Measurements from ENCODE around the gene MACROD1. TPM values are rescaled to one million over a fixed set of nuclear protein-coding genes. Genes with fewer than 3 reads are reported as not detected.

MACROD1 gene
- total and polyA plus RNA-seq, 7 donors: 147 to 281 (median 180) TPM

DNA sequence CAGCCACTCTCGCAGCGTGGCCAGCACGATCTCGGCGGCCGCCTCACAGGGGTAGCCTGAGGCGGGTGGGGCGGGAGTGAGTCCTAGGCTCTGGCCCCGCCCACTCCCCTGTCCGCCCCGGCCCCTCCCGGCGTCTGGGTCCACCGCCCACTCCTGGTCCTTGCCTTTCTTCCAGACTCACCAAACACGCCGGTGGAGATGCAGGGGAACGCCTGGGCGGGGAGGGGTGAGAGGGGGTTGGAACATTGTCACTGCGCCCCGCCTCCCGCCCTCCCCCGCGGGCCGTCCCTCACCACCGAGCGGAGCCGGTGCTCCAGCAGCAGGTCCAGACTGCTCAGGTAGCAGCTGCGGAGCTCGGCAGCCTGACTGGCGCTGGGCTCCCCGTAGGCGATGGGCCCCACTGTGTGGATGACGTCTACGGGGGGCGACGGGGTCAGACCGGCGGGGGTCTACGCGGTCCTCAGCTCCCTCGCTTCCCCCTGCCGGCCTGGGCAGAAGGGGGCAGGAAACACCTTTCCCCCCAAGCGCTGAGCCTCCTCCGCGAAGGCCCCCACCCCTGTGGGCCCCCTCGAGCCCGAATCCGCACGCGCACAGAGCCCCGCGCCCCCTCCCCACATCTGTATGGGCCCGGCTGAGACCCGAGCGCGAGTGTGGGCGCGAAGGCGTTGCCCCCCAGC is 166.4 kb downstream of the MACROD1 start:
- Histone ChIP-seq H3K9me3 (no peaks in the 10 kb centered on the region), H3K4me1 (peaks cover 10% of the 10 kb centered on the region), H3K36me3 (ENCODE audit: insufficient read depth in 1 of 2, low read depth in 1 of 2) (peaks cover 4 to 42% of the 10 kb centered on the region in 2 donors), H3K4me3 (peak overlapping the region; percentile 53), H3K27me3 (ENCODE audit: insufficient read depth in 3 of 3, low read length in 2 of 3) (no peaks in the 10 kb centered on the region), H3K27ac (no peak overlapping the region)
- intact Hi-C loops (cut with DNase I): loop anchor here (1.0 to 2.0 kb wide), 2 partner anchors 149 kb away; no protein-coding TSS in a partner anchor
- TF ChIP-seq, protein P1, sequence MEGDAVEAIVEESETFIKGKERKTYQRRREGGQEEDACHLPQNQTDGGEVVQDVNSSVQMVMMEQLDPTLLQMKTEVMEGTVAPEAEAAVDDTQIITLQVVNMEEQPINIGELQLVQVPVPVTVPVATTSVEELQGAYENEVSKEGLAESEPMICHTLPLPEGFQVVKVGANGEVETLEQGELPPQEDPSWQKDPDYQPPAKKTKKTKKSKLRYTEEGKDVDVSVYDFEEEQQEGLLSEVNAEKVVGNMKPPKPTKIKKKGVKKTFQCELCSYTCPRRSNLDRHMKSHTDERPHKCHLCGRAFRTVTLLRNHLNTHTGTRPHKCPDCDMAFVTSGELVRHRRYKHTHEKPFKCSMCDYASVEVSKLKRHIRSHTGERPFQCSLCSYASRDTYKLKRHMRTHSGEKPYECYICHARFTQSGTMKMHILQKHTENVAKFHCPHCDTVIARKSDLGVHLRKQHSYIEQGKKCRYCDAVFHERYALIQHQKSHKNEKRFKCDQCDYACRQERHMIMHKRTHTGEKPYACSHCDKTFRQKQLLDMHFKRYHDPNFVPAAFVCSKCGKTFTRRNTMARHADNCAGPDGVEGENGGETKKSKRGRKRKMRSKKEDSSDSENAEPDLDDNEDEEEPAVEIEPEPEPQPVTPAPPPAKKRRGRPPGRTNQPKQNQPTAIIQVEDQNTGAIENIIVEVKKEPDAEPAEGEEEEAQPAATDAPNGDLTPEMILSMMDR (IDR thresholded peaks at IDR 0.05): no peak
- DNase-seq (peak; percentile 54 to 71), ATAC-seq (peak in 3 of 4 donors; percentile 6 to 12 (median 10))
- WGBS, 3 donors: 44 to 57% (median 48%) methylated on average over 42 to 59 of the region's 59 CpGs

DNA sequence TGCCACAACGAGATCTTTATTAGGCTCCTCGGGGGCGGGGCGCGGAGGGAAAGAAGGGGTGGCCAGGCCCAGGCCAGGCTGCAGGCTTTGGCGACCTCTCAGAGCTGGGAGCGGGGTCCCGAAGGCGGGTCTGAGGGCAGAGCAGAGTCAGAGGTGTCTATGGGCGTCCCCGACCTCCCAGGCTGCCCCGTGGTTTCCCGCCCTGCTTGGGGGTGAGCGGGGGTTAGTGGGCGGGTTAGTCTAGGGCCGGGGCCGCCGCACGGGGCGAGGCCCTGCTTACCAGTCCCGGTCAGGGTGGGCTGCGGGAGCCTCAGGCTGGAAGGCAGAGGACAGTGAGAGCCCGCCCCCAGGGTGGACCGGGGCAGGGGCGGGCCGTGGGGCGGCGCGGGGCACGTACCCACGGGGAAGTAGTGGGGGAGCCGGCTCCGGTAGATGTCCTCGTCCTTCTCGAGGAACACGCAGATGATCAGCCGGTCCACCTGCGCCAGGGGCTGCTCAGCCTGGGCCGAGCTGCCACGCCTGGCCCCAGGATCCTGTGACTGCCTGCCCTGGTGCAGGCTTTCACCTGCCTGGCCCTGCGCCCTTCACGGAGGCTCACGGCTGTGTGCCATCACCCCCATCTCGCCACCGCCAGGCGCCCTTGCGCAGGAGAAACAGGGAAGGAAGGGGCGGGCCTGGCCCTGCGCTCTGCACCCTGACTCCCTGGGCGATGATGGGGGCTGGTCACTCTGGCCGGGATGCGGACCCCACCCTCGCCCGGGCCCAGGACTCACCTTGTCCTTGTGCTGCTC is 167.2 kb downstream of the MACROD1 start:
- Histone ChIP-seq H3K4me1 (peaks cover 10% of the 10 kb centered on the region), H3K9me3 (no peaks in the 10 kb centered on the region), H3K36me3 (ENCODE audit: insufficient read depth in 1 of 2, low read depth in 1 of 2) (peaks cover 4 to 42% of the 10 kb centered on the region in 2 donors), H3K4me3 (peak overlapping the region; percentile 53), H3K27me3 (ENCODE audit: insufficient read depth in 3 of 3, low read length in 2 of 3) (no peaks in the 10 kb centered on the region), H3K27ac (no peak overlapping the region)
- TF ChIP-seq, protein P1 (IDR thresholded peaks at IDR 0.05): no peak
- WGBS, 3 donors: 74 to 81% (median 76%) methylated on average over 33 to 54 of the region's 54 CpGs
- no peak for DNase-seq
- no peak for ATAC-seq
- intact Hi-C loops (cut with DNase I): no loop called here

DNA sequence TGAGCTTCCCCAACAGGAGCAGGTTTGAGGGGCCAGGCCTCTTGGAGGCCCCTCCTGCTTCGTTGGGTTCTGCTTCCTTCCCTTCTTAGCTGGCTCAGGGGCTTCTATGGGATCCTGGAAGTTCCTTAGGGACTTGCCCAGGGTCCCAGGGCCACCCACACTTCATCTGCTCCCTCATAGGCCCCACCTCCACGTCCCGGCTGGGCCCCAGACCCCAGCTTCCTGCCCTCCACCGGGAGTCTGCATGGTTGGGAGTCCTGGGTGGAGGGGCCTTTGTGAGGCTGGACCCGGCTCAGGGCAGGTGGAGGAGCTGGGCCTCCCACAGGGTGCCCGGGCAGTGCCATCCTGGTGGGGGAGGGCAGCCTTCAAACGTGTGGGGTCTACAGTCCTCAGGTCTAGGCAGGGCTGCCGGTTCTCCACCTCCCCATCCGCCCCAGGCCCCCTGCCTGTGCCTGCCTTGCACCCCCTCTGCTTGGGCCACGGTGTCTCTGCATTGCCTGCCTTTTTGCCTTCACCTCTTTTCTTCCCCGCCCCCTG is 168.0 kb downstream of the MACROD1 start:
- Histone ChIP-seq H3K4me1 (peaks cover 10% of the 10 kb centered on the region), H3K27me3 (ENCODE audit: insufficient read depth in 3 of 3, low read length in 2 of 3) (no peaks in the 10 kb centered on the region), H3K36me3 (ENCODE audit: insufficient read depth in 1 of 2, low read depth in 1 of 2) (peaks cover 4 to 42% of the 10 kb centered on the region in 2 donors), H3K9me3 (no peaks in the 10 kb centered on the region), H3K4me3 (no peak overlapping the region), H3K27ac (no peak overlapping the region)
- DNase-seq (no peak), ATAC-seq (no peak)
- WGBS, 3 donors: 76 to 85% (median 77%) methylated on average over 11 of the region's 11 CpGs
- TF ChIP-seq, protein P1 (IDR thresholded peaks at IDR 0.05): no peak
- intact Hi-C loops (cut with DNase I): no loop called here

DNA sequence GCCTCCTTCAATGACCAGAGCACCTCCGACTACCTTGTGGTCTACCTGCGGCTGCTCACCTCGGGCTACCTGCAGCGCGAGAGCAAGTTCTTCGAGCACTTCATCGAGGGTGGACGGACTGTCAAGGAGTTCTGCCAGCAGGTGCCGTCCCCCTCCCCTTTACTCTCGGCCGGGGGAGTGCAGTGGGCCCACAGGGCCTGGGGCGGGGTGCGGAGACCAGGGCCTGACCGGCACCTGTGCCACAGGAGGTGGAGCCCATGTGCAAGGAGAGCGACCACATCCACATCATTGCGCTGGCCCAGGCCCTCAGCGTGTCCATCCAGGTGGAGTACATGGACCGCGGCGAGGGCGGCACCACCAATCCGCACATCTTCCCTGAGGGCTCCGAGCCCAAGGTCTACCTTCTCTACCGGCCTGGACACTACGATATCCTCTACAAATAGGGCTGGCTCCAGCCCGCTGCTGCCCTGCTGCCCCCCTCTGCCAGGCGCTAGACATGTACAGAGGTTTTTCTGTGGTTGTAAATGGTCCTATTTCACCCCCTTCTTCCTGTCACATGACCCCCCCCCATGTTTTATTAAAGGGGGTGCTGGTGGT is 168.7 kb downstream of the MACROD1 start:
- ATAC-seq (no peak), DNase-seq (no peak)
- Histone ChIP-seq H3K36me3 (ENCODE audit: insufficient read depth in 1 of 2, low read depth in 1 of 2) (peaks cover 4 to 42% of the 10 kb centered on the region in 2 donors), H3K27ac (no peak overlapping the region), H3K9me3 (no peaks in the 10 kb centered on the region), H3K4me3 (no peak overlapping the region), H3K27me3 (ENCODE audit: insufficient read depth in 3 of 3, low read length in 2 of 3) (no peaks in the 10 kb centered on the region), H3K4me1 (peaks cover 10% of the 10 kb centered on the region)
- 89 to 90% (median 89%) methylated on average over 26 to 27 of the region's 27 CpGs for WGBS, 3 donors
- TF ChIP-seq, protein P1 (IDR thresholded peaks at IDR 0.05): no peak
- intact Hi-C loops (cut with DNase I): no loop called here

Measured in psoas muscle (tissue), 8 donors.